Fibroblast of mammary gland (primary cell): Measurements from ENCODE around the gene AP3S2.
"Not testable (repeated sequence)": the region's sequence is repeated elsewhere in the genome, so short reads cannot be mapped to it uniquely, and the experiment has no call there.

ENCODE experiments used
- DNase-seq: peaks from one replicate; pipeline ENCODE4 v3.0.0-alpha.2; 2010; ENCODE audit warnings: low read depth
- H3K4me3 ChIP-seq: 2 replicates; pipeline ENCODE4 v1.5.1; 2011; ENCODE audit warnings: low read depth, mild to moderate bottlenecking, low read length, moderate library complexity; ENCODE audit not compliant: control insufficient read depth
- TF ChIP-seq, protein P1 (sequence below): conservative IDR thresholded peaks from 2 replicates; pipeline ENCODE4 v1.5.1; 2011; ENCODE audit warnings: low read depth, low read length, inconsistent platforms; ENCODE audit not compliant: control insufficient read depth, insufficient read depth

AP3S2 gene

DNA sequence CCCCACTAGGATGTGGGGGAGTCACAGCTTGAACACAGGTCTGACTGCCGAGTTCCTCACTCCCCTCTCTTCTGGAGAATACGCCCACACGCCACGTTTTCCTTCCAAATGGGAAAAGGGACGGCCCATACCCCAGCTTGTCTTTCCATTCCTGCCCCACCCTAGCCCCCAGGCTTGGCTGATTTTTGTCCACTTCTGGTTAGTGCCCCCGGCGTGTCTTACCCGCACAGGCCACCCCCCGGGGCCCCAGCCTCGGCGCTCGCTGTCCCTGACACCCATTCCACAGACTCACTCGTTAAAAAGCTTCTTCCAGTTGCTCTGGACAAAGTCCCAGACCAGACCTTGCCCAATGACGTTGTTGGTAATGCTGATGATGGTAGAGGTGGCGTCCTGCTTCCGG lies 103.1 kb downstream of the AP3S2 start:
- no peak overlapping the region for H3K4me3 ChIP-seq
- TF ChIP-seq, protein P1, sequence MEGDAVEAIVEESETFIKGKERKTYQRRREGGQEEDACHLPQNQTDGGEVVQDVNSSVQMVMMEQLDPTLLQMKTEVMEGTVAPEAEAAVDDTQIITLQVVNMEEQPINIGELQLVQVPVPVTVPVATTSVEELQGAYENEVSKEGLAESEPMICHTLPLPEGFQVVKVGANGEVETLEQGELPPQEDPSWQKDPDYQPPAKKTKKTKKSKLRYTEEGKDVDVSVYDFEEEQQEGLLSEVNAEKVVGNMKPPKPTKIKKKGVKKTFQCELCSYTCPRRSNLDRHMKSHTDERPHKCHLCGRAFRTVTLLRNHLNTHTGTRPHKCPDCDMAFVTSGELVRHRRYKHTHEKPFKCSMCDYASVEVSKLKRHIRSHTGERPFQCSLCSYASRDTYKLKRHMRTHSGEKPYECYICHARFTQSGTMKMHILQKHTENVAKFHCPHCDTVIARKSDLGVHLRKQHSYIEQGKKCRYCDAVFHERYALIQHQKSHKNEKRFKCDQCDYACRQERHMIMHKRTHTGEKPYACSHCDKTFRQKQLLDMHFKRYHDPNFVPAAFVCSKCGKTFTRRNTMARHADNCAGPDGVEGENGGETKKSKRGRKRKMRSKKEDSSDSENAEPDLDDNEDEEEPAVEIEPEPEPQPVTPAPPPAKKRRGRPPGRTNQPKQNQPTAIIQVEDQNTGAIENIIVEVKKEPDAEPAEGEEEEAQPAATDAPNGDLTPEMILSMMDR = no peak
- no peak for DNase-seq

DNA sequence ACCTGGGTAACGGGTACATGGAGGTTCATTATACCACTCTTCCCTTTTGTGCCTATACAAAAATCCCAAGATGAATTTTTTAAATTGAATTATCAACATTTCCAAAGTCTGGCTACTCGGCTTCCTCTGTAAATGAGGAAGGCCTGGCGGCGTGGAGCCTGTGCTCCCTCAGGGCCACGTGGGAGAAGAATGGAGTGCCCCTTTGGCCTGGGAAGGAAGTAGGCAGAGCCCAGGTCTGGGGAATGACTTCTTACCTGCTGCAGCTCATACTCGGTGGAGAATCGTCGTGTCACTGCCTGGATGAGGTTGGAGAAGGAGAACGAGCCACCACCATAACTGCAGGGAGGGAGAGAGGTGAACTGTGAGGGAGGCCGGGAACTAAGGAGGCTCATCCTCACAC lies 103.6 kb downstream of the AP3S2 start:
- DNase-seq = no peak
- no peak overlapping the region for H3K4me3 ChIP-seq
- TF ChIP-seq, protein P1 = no peak

DNA sequence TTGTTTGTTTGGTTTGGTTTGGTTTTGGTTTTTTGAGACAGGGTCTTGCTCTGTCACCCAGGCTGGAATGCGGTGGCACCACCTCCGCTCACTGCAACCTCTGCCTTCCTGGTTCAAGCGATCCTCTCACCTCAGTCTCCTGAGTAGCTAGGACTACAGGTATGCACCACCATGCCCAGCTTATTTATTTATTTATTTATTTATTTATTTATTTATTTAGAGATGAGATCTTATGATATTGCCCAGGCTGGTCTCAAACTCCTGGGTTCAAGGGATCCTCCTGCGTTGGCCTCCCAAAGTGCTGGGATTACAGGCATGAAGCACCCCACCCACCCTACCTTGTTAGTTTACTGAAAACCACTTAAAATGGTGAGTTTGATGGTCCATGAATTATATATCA lies 105.2 kb downstream of the AP3S2 start:
- not testable (repeated sequence) for DNase-seq, H3K4me3 ChIP-seq

DNA sequence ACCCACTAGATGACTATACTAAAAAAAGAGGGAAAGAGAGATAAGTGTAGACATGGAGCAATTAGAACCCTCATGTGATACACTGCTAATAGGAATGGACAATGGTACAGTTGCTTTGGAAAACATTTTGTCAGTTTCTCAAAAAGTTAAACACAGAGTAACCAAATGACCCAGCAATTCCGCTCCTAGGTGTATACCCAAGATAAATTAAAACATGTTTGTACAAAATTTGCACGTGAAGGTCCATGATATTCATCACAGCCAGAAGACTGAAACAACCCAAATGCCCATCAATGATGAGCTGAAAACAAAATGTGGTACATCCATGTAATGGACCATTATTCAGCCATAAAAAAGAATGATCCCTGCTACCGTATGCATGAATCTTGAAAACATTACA lies 105.8 kb downstream of the AP3S2 start:
- H3K4me3 ChIP-seq = no peak overlapping the region
- TF ChIP-seq, protein P1 = no peak

DNA sequence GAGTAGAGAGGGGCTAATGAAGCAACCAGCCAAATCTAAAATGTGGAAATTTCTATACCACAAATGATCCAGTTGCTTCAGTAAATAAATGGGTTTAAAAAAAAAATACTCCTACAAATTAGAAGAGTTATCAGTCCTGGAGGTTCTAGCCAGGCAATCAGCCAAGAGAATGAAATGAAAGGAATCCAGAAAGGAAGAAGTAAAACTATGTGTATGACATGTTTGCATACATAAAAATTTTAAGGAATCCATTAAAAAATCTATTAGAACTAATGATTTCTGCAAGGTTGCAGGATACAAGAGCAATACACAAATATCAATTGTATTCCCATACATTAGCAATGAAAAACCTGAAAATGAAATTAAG lies 108.0 kb downstream of the AP3S2 start:
- TF ChIP-seq, protein P1 = no peak
- no peak for DNase-seq
- no peak overlapping the region for H3K4me3 ChIP-seq

More for the DNA sequence above, 105.8 kb downstream of the AP3S2 start:
- no peak for DNase-seq

DNA sequence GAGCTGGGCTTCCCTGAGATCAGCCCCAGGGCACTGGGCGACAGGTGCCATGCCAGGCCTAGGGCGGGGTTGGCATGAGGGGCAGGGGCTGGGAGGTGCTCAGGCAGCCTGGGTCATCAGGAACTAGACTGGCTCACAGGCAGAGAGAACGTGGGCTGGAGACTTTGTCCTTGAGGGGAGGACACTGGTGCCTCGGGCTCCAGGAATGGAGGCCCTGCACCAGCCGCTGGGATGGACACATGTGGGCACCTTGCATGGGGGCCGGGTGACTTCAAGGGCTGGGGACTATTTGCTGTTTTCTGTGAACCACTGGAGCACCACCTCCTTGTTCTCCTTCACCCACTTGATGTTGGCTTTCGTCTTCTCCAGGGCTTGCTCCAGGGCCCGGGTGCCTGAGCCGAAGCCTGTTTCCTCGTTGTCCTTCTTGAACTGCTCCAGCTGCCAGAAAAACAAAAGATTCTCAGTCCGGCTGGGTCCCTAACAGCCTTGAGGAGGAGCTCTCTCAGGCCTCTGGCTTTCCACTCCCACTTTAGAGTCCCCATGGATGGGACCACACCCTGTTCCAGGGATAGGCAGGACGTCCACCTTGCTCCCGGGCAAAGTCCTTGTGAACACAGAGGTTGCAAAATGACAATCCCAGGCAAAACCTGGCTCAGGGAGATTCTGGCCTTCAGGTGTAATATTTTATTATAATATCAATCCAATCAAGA lies 108.6 kb downstream of the AP3S2 start:
- no peak for DNase-seq
- TF ChIP-seq, protein P1 = no peak

DNA sequence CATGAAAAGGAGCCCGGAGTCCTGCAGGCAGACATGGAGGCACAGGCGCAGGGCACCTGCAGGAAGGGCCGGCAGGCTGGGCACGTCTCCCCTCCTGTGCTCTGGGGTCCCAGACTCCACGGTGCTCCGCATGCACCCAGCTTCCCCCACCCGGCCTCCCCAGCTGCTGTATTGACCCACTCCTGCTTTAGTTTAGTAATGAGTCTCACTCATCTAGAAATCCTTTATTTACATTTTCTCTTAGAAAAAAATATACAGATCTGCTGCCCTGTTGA lies 109.2 kb downstream of the AP3S2 start:
- TF ChIP-seq, protein P1 = no peak
- H3K4me3 ChIP-seq = no peak overlapping the region

More for the DNA sequence above, 108.6 kb downstream of the AP3S2 start:
- no peak overlapping the region for H3K4me3 ChIP-seq

More for the DNA sequence above, 109.2 kb downstream of the AP3S2 start:
- no peak for DNase-seq
